K562 (cell line): ENCODE results near the gene PRCD. TPM values are rescaled to one million over a fixed set of nuclear protein-coding genes. Genes with fewer than 3 reads are reported as not detected.

ENCODE experiments used
- ASH1L ChIP-seq: fragments of 450-650 bp; IDR thresholded peaks from 2 replicates; pipeline ENCODE4 v1.6.1; 2018; ENCODE audit warnings: borderline replicate concordance, mild to moderate bottlenecking, low read depth; ENCODE audit not compliant: partially characterized antibody
- CBX8 ChIP-seq: fragments of 200-600 bp; sonication (generic); IDR thresholded peaks from 2 replicates; pipeline ENCODE4 v1.6.1; 2012; ENCODE audit warnings: borderline replicate concordance, mixed run types, low read depth, mild to moderate bottlenecking, moderate library complexity, mixed read lengths, low read length, control low read depth, inconsistent platforms; ENCODE audit not compliant: poor library complexity, severe bottlenecking; ENCODE audit errors: extremely low read depth
- ELK1 ChIP-seq: sonication (generic); formaldehyde crosslinking; IDR thresholded peaks from 2 replicates; pipeline ENCODE4 v1.8.1; 2022; ENCODE audit warnings: missing genetic modification reagents
- FOS ChIP-seq: IDR thresholded peaks from 3 replicates; pipeline ENCODE4 v1.6.1; 2011; ENCODE audit not compliant: insufficient read length; ENCODE audit errors: extremely low read depth
- FOXK1 ChIP-seq: sonication (generic); formaldehyde crosslinking; IDR thresholded peaks from 2 replicates; pipeline ENCODE4 v1.8.0; 2022; ENCODE audit warnings: missing genetic modification reagents, mild to moderate bottlenecking, borderline replicate concordance
- HDGF ChIP-seq: fragments of 450-650 bp; IDR thresholded peaks from 2 replicates; pipeline ENCODE4 v1.6.1; 2016
- MECOM ChIP-seq: fragments of 250-450 bp; sonication (Bioruptor Pico); IDR thresholded peaks from 2 replicates; pipeline ENCODE4 v1.8.0; 2022; ENCODE audit warnings: inconsistent platforms
- MIER1 ChIP-seq: fragments of 450-650 bp; IDR thresholded peaks from 2 replicates; pipeline ENCODE4 v1.6.1; 2016; ENCODE audit warnings: antibody characterized with exemption, mild to moderate bottlenecking, low read depth
- MLLT1 ChIP-seq, 2 experiments: fragments of 450-650 bp; IDR thresholded peaks; 2 replicates each; pipeline ENCODE4 v1.6.1; 2016
- PRDM10 ChIP-seq: fragments of 450-650 bp; IDR thresholded peaks from 2 replicates; pipeline ENCODE4 v1.6.1; 2018; ENCODE audit not compliant: partially characterized antibody
- VEZF1 ChIP-seq: fragments of 200-800 bp; sonication (Bioruptor generic); IDR thresholded peaks from 2 replicates; pipeline ENCODE4 v1.6.1; 2017; ENCODE audit warnings: missing genetic modification characterization, missing compliant biosample characterization
- XRCC4 ChIP-seq: IDR thresholded peaks from one replicate; pipeline ENCODE4 v1.6.1; 2011; ENCODE audit not compliant: insufficient read depth, insufficient read length; ENCODE audit errors: extremely low read depth
- ZBTB2 ChIP-seq: fragments of 450-650 bp; IDR thresholded peaks from 2 replicates; pipeline ENCODE4 v1.6.1; 2016; ENCODE audit warnings: antibody characterized with exemption
- ZBTB5 ChIP-seq: fragments of 450-650 bp; IDR thresholded peaks from 2 replicates; pipeline ENCODE4 v1.6.1; 2017; ENCODE audit warnings: antibody characterized with exemption
- ZNF23 ChIP-seq: fragments of 250-450 bp; sonication (Bioruptor Pico); IDR thresholded peaks from 2 replicates; pipeline ENCODE4 v1.4.0; 2020; ENCODE audit warnings: mild to moderate bottlenecking
- ZNF780A ChIP-seq: fragments of 250-450 bp; sonication (Bioruptor Pico); IDR thresholded peaks from 2 replicates; pipeline ENCODE4 v1.5.0; 2021; ENCODE audit warnings: mild to moderate bottlenecking
- polyA plus RNA-seq, 8 experiments: library from polyadenylated mRNA; depleted of rRNA in 4 of 8; stranded (reverse) in 5 of 8; unstranded in 3 of 8; fragments of >200 nt; fragmentation: Nextera tagmentation in 2 of 8; fragmentation: Illumina TruSeq in 1 of 8; extraction: Ambion mirVana in 2 of 8; extraction: Trizol in 1 of 8; gene quantifications; 2 replicates each; pipeline versions ENCODE4 v1.2.1 to v1.2.3, GENCODE V29; 2011 to 2014; ENCODE audit warnings: inconsistent platforms in 1 of 8, missing spikeins in 1 of 8
- total RNA-seq, 7 experiments: library from RNA; depleted of rRNA in 6 of 7; stranded (reverse); fragments of >200 nt in 6 of 7; fragmentation: Illumina TruSeq in 2 of 7; extraction: Trizol in 2 of 7; gene quantifications; 2 replicates each; pipeline versions ENCODE4 v1.2.1 to v1.2.3, GENCODE V29; 2011 to 2021; ENCODE audit warnings: low replicate concordance in 1 of 7

The PRCD gene
- total and polyA plus RNA-seq, 9 of the 15 experiments (the other 6 are each of a cell fraction or from before 2014, with no cell fraction given), result 0.20 to 0.25 (median 0.21) TPM; not detected in 6

GRCh38 chr17:76547642-76548202 is 7.9 kb downstream of the PRCD start (continued):
- TF ChIP-seq MLLT1 (IDR thresholded peaks at IDR 0.05) (peak; percentile 70 to 72; a peak in 3 of 4 replicates), ASH1L (peak; percentile 10), ZBTB2 (no peak), PRDM10 (peak; percentile 20), ZBTB5 (peak; percentile 49; the same call in 1 of the 2 replicates), HDGF (peak; percentile 98; the same call in 1 of the 2 replicates), ZNF780A (CRISPR knock-in tag) (no peak), MIER1 (no peak), ELK1 (CRISPR knock-in tag) (no peak), FOS (no peak), CBX8 (no peak), VEZF1 (CRISPR knock-in tag) (no peak), MECOM (CRISPR knock-in tag) (no peak), XRCC4 (no peak), FOXK1 (no peak), ZNF23 (no peak)
